HG02973 (cell line): Measurements from ENCODE around the gene MTUS2.

ENCODE experiments used
- ATAC-seq: cut with Tn5 transposase; IDR thresholded peaks from one replicate; pipeline ENCODE4 v1.9.1; 2021; ENCODE audit warnings: moderate library complexity; ENCODE audit not compliant: unreplicated experiment

The MTUS2 gene

DNA sequence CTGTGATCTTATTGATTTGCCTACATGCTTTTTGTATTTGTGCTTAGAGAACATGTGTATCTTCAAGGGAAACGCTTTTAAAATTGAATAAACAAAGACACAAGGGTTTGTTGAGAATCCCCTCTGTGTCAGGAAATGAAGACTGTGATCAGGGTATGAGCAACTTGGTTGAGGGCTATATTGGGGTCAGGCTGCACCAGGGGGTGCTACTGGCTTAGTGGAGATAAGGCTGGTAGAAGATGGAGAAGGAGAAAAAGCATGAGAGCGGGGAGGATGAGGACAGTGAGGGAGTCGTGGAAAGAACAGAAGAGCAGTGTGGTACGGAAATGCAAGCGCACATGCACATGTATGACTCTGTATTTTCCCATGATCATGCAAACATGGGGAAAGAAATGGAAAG, 201.6 kb downstream of the MTUS2 start:
- no peak for ATAC-seq

GRCh38 chr13:29022410-29022809, 202.3 kb downstream of the MTUS2 start:
- no peak for ATAC-seq

GRCh38 chr13:29022968-29023367, 202.8 kb downstream of the MTUS2 start:
- ATAC-seq: no peak

DNA sequence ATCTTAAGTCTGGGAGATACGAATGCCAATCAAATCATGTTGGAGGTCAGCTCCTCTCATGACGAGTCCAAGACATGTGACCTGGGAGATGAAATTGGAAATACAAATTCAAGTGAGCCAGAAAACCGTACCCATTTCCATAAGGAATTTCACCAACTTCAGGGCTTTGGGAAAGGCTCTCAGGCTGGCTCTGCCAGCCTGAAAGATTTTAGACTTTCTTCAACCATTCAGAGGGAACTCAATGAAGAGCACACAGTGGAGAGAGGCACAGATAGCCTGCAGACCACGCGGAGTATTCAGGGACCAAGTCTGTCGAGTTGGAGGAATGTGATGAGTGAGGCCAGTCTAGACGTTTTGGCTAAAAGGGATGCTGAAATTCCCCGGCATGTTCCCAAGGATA, 204.6 kb downstream of the MTUS2 start:
- ATAC-seq: no peak

- no peak for ATAC-seq
Observed at GRCh38 chr13:29028868-29029267, 208.7 kb downstream of the MTUS2 start.

GRCh38 chr13:29038700-29039099, 218.6 kb downstream of the MTUS2 start:
- no peak for ATAC-seq

DNA sequence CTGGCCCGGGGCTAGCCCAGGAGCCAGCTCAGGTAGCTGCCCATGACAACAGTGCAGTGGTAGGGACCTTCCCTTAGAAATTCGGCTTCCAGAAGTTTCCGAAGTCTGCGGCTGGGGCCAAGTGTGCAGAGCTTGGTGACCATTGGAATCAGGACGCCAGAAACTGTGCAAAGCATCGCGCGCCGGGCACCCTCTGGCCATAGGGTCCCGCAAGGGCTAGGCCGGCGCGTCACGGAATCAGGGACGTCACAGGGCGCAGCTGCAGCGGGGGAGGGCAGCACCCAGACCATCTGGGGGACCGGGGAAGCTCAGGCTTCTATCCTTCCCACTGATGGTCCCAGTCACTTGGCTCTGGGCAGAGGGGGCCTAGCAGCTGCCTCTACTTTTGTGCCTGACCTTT, 219.1 kb downstream of the MTUS2 start:
- no peak for ATAC-seq

DNA sequence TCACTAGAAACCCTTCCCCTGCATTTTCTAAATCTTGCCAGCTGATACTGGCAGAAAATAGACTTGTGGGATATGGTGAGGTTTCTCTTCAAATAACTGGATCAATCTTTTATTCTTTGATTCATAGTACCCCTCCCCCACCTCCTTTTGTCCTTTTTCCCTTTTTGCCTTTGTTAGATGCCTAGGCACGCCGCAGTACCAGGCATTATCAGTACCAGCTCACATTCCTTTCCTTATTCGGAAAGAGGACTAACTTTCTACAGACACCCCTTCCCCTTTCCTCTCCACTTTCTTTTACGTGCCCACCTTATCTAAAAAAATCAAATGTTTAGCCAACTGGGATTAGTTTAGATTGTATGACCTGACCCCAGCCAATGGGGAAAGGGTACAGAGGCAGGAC, 226.4 kb downstream of the MTUS2 start:
- no peak for ATAC-seq

DNA sequence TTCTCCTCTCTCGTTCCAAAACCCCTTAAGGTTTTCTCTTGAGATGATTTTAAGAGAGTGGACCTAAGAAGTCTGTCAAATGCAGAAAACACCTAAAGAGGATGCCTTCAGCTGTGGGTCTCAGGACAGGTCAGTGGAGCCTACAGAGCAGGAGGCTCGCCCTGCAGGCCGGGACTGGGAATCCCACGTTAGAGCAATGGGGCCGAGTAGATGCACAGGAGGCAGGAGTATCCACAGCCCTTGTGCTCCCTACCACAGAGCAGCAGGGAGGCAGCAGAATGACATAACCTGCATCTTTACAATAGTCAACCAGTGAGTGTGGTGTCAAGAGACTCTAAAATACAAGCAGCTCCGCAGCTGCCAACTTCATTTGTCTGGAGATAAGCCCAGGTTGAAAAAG, 229.4 kb downstream of the MTUS2 start:
- no peak for ATAC-seq

- ATAC-seq: no peak
Observed at GRCh38 chr13:29050719-29051118, 230.6 kb downstream of the MTUS2 start.

DNA sequence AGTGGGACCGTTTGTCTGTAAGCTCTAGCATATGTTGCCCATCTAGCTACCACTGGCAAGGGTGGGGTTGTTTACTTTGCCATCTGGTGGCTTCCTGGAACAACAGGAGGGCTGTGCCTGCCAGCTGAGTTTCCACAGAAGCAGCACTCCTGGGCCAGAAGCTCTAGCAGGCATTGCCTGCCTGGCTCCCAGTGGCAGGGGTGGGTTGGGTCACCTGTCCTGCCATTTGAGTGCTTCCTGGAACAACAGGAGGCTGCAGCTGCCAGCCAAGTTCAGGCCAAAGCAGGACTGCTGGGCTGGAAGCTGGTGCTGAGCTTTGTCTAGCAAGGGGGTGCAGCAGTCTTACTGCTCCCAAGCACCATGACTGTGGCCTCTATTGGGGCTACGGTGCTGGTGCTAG, 239.7 kb downstream of the MTUS2 start:
- ATAC-seq: no peak

DNA sequence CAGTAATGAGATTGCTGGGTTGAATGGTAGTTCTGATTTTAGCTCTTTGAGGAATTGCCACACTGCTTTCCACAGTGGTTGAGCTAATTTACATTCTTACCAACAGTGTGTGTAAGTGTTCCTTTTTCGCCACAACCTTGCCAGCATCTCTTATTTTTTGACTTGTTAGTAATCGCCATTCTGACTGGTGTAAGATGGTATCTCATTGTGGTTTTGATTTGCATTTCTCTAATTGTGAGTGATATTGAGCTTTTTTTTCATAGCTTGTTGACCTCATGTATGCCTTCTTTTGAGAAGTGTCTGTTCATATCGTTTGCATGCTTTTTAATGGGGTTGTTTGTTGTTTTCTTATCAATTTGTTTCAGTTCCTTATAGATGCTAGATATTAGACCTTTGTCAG, 245.0 kb downstream of the MTUS2 start:
- ATAC-seq: no peak

GRCh38 chr13:29067306-29067945, 247.3 kb downstream of the MTUS2 start:
- no peak for ATAC-seq

- ATAC-seq: no peak
Observed at GRCh38 chr13:29073755-29074154, 253.6 kb downstream of the MTUS2 start.

DNA sequence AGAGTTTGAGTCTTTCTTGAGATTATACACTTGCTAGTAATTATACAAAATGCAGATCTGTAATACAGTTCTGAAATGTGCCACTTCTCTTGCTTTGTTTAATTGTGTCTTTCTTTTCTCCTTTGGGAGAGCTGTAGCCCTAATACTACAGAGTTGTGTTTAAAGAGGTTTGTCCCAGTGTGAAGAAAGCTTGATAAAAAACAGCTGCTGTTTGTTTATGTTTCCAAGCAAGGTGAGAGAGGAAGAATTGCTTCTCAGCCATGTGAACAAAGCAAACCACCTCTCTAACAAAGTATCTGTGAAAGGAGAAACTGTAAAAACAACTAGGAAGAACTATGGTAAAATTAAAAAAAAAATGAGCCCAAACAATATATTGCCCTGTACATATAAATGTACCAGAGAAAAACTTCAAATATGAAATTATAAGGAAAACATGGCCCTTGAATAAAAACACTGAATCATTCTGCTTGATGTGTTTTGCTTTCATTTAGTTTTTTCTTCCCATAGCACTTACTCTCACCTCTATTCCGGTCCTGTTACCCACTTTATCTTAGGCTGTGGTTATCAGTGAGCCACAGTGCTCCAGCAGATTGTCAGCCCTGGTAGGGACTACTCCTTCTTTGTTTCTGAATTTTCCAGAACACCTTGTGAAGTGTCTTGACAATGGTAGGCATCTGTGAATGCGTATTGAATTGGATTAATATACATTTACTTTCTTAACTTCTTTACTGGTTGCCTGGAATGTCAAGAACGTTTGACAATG, 257.1 kb downstream of the MTUS2 start:
- no peak for ATAC-seq

DNA sequence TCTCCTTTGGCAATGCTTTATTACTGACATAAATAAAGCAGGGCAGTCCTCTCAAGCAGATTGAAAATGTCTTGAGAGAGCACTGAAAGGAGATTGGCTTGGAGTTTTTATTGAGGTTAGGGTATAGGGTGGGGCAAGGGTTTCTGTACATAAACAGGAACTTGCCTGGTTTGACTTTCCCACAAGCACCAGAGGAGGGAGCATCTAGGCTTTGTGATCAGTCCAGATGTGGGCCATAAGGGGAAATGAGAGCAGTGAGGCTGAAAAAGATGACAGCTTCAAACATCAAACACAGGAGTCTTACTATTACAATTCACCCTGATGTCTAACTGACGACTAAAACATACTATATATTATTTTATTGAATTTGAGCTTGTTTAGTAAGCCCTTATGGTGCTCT, 260.9 kb downstream of the MTUS2 start:
- ATAC-seq: peak; percentile 95

DNA sequence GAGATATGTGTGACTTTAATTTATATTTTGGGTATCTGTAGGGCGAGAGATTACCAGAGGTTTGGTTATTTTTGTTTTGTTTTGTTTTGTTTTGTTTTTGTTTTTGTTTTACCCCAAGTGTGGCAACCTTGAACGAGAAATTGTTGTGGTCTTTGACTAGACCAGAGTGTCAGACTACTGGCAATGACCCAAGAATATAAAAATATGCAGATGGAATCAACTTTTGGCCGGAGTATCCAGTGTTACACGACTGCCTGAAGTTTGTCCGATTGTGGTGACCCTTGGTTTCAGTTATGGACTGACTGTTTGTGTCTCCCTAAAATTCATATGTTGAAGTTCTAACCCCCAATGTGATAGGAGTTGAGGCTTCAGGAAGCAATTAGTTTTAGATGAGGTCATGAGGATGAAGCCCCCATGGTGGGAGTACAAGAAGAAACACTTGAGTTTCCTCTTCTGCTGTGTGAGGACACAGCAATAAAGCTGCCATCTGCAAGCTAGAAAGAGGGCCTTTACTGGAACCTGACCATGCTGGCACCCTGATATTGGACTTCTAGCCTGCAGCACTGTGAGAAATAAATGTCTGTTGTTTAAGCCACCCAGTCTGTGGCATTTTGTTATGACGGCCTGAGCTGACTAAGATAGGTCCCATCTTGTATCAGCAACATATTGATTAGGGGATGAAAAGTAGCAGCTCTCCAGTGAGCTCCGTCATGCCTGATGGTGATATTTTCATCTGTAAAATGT, 261.7 kb downstream of the MTUS2 start:
- no peak for ATAC-seq

- no peak for ATAC-seq
Observed at GRCh38 chr13:29099781-29100406, 279.8 kb downstream of the MTUS2 start.

DNA sequence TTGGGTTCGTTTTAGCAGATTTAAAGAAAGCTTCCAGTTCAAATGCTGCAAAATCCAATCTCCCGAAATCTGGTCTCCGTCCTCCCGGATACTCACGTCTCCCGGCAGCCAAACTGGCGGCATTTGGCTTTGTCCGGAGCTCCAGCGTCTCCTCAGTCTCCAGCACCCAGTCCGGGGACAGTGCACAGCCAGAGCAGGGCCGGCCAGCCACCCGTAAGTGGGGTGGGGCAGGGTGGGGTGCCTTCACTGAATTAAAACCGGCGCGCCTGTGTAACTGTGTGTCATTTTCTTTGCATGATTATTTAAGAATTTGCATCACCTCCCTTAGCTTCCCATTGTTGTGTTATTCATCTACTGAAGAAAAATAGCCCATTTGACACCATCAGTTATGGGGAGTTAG, 280.6 kb downstream of the MTUS2 start:
- no peak for ATAC-seq

- no peak for ATAC-seq
Observed at GRCh38 chr13:29101409-29101808, 281.3 kb downstream of the MTUS2 start.

GRCh38 chr13:29101905-29102304, 281.8 kb downstream of the MTUS2 start:
- no peak for ATAC-seq
